ENCODE data around the gene OPRL1. TPM values are rescaled to one million over a fixed set of nuclear protein-coding genes. Genes with fewer than 3 reads are reported as not detected.

OPRL1 gene
- total and polyA plus RNA-seq, 2 donors (not counting 1 experiment from before 2014, with no cell fraction given) = 3.5 to 6.2 TPM

- Histone ChIP-seq H3K4me1 (ENCODE audit: control insufficient read depth in 2 of 2, insufficient read depth in 2 of 2, low read length in 2 of 2) (peaks cover 17 to 31% of the 10 kb centered on the region in 2 donors), H3K27me3 (replicated peaks in 1 of 4; ENCODE audit: control extremely low read depth in 1 of 4, control insufficient read depth in 3 of 4, insufficient read depth in 4 of 4, low read length in 3 of 4) (peaks cover 0 to 29% (median 9%) of the 10 kb centered on the region in 4 experiments), H3K79me2 (ENCODE audit: control insufficient read depth, insufficient read depth, low read length) (peaks cover 4% of the 10 kb centered on the region), H3K27ac (ENCODE audit: low read length in 2 of 2) (no peak overlapping the region), H4K20me1 (ENCODE audit: control insufficient read depth, insufficient read depth, low read length, poor library complexity, severe bottlenecking) (no peaks in the 10 kb centered on the region), H2AFZ (ENCODE audit: insufficient read depth, low read depth, low read length, poor library complexity, severe bottlenecking) (no peak overlapping the region), H3K9me3 (ENCODE audit: control extremely low read depth in 1 of 3, control insufficient read depth in 2 of 3, insufficient read depth in 1 of 3, low read length in 2 of 3) (peaks cover 0 to 8% (median 0%) of the 10 kb centered on the region in 3 donors), H3K4me3 (ENCODE audit: control extremely low read depth in 1 of 5, extremely low read depth in 1 of 5, insufficient read depth in 1 of 5, low read depth in 2 of 5, low read length in 4 of 5) (no peak overlapping the region), H3K9ac (ENCODE audit: low read length) (no peak overlapping the region), H3K4me2 (replicated peaks; ENCODE audit: low read depth, low read length, poor library complexity, severe bottlenecking) (peak overlapping the region; percentile 36), H3K36me3 (replicated peaks in 1 of 2; ENCODE audit: control extremely low read depth in 1 of 2, control insufficient read depth in 1 of 2, extremely low read depth in 1 of 2, insufficient read depth in 2 of 2, low read length in 1 of 2) (no peaks in the 10 kb centered on the region)
- Mint-ChIP-seq H3K27me3 (peaks cover 15% of the 10 kb centered on the region), H3K27ac (peak overlapping the region; percentile 56), H3K4me1 (peaks cover 18% of the 10 kb centered on the region), H3K9me3 (ENCODE audit: insufficient read depth) (no peaks in the 10 kb centered on the region), H3K4me3 (peak overlapping the region; percentile 39)
- CTCF ChIA-PET = interaction anchor here (0.5 to 3.2 kb wide), 8 partner anchors 11 to 192 kb away, joined by 3 to 22 read pairs (median 6); partner anchors contain the start of genes LKAAEAR1, PRPF6 and SAMD10
- intact Hi-C loops (cut with micrococcal nuclease) = no loop called here
- DNase-seq = no peak
- 75% methylated on average over 12 of the region's 12 CpGs for whole genome bisulfite sequencing (ENCODE audit: insufficient coverage)
- TF ChIP-seq CTCF (IDR thresholded peaks at IDR 0.05) (no peak), EZH2 (IDR thresholded peaks at IDR 0.05; ENCODE audit: borderline replicate concordance, insufficient read depth, low read depth, low read length, poor library complexity, severe bottlenecking) (no peak)
- POLR2A ChIA-PET = interaction anchor here (0.7 kb wide), 1 partner anchor 19 kb away, joined by 11 read pairs; no protein-coding TSS in a partner anchor
- no peak for ATAC-seq (ENCODE audit: low read depth)
These were observed 21.3 kb upstream of the OPRL1 start for GRCh38 chr20:64058536-64058935.

GRCh38 chr20:64062276-64062595 is 17.6 kb upstream of the OPRL1 start:
- H3K9me3 ChIP-seq (ENCODE audit: control extremely low read depth in 1 of 3, control insufficient read depth in 2 of 3, insufficient read depth in 1 of 3, low read length in 2 of 3) = no peaks in the 10 kb centered on the region
- ATAC-seq (ENCODE audit: low read depth) = no peak
- H4K20me1 ChIP-seq (ENCODE audit: control insufficient read depth, insufficient read depth, low read length, poor library complexity, severe bottlenecking) = peaks cover 6% of the 10 kb centered on the region
- Mint-ChIP-seq H3K27me3 (no peaks in the 10 kb centered on the region), H3K27ac (no peak overlapping the region), H3K9me3 (ENCODE audit: insufficient read depth) (no peaks in the 10 kb centered on the region), H3K4me1 (peaks cover 53% of the 10 kb centered on the region), H3K4me3 (peak overlapping the region; percentile 88)
- ChIA-PET POLR2A (interaction anchor here (0.6 to 1.6 kb wide), 6 partner anchors 12 to 541 kb away, joined by 3 to 15 read pairs (median 3); partner anchors contain the start of genes OPRL1, PPDPF, RGS19 and UCKL1), CTCF (interaction anchor here (1.0 to 1.9 kb wide), 9 partner anchors 11 to 154 kb away, joined by 3 to 16 read pairs (median 4); partner anchors contain the start of genes LKAAEAR1, OPRL1, PRPF6 and RGS19)
- H3K4me2 ChIP-seq (replicated peaks; ENCODE audit: low read depth, low read length, poor library complexity, severe bottlenecking) = peak overlapping the region; percentile 98
- H3K79me2 ChIP-seq (ENCODE audit: control insufficient read depth, insufficient read depth, low read length) = peaks cover 7% of the 10 kb centered on the region
- intact Hi-C loops (cut with micrococcal nuclease) = loop anchor here (5.0 kb wide), 2 partner anchors 355 to 405 kb away; partner anchors contain the start of genes ARFRP1, RTEL1 and ZGPAT
- H3K4me3 ChIP-seq (ENCODE audit: control extremely low read depth in 1 of 5, extremely low read depth in 1 of 5, insufficient read depth in 1 of 5, low read depth in 2 of 5, low read length in 4 of 5) = peak overlapping the region in 4 of 5 experiments; percentile 49 to 79 (median 70)
- TF ChIP-seq EZH2 (IDR thresholded peaks at IDR 0.05; ENCODE audit: borderline replicate concordance, insufficient read depth, low read depth, low read length, poor library complexity, severe bottlenecking) (no peak), CTCF (IDR thresholded peaks at IDR 0.05) (no peak)
- H3K27ac ChIP-seq (ENCODE audit: low read length in 2 of 2) = peak overlapping the region; percentile 34 to 69
- 75% methylated on average over 4 of the region's 5 CpGs for WGBS (ENCODE audit: insufficient coverage)
- H3K9ac ChIP-seq (ENCODE audit: low read length) = peak overlapping the region; percentile 83
- no peaks in the 10 kb centered on the region for H3K27me3 ChIP-seq (replicated peaks in 1 of 4; ENCODE audit: control extremely low read depth in 1 of 4, control insufficient read depth in 3 of 4, insufficient read depth in 4 of 4, low read length in 3 of 4)
- no peak for DNase-seq
- peaks cover 54 to 63% of the 10 kb centered on the region in 2 donors for H3K4me1 ChIP-seq (ENCODE audit: control insufficient read depth in 2 of 2, insufficient read depth in 2 of 2, low read length in 2 of 2)
- H2AFZ ChIP-seq (ENCODE audit: insufficient read depth, low read depth, low read length, poor library complexity, severe bottlenecking) = peak overlapping the region; percentile 90
- H3K36me3 ChIP-seq (replicated peaks in 1 of 2; ENCODE audit: control extremely low read depth in 1 of 2, control insufficient read depth in 1 of 2, extremely low read depth in 1 of 2, insufficient read depth in 2 of 2, low read length in 1 of 2) = no peaks in the 10 kb centered on the region

All from B cell (primary cell).